ENCODE results near the gene UTRN. TPM values are rescaled to one million over a fixed set of nuclear protein-coding genes. Genes with fewer than 3 reads are reported as not detected.

UTRN gene
- total and polyA plus RNA-seq, 2 donors from 2014 or later: 8.3 to 210 TPM

DNA sequence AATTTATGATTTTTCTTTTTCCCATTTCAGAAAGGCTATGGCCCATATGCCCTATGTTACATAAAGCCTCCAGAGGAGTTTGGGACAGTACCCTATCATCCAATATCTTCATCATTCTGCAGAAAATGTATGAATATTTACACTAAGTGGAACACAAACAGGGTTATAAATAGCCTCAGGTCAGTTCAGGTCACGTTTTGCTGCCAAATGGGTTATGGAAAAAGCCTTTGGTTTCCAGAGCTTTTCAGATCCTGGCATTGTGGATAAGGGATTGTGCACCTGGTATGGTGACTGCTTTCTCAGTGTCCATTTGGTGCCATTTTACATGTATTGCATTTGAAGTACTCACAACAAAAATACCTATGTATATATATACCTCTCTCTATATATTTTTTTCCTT, 29.4 kb downstream of the UTRN start:
- H3K27ac ChIP-seq (ENCODE audit: low read depth in 2 of 2, low read length in 2 of 2): peak overlapping the region; percentile 58 to 81
- H3K27me3 ChIP-seq (ENCODE audit: control insufficient read depth, insufficient read depth, low read length): no peaks in the 10 kb centered on the region
- H3K4me3 ChIP-seq (ENCODE audit: low read length in 3 of 3): no peak overlapping the region
- no peak overlapping the region for H3K9ac ChIP-seq (ENCODE audit: low read length in 3 of 3)
- intact Hi-C loops (cut with DNase I): no loop called here
- TF ChIP-seq, protein P1, sequence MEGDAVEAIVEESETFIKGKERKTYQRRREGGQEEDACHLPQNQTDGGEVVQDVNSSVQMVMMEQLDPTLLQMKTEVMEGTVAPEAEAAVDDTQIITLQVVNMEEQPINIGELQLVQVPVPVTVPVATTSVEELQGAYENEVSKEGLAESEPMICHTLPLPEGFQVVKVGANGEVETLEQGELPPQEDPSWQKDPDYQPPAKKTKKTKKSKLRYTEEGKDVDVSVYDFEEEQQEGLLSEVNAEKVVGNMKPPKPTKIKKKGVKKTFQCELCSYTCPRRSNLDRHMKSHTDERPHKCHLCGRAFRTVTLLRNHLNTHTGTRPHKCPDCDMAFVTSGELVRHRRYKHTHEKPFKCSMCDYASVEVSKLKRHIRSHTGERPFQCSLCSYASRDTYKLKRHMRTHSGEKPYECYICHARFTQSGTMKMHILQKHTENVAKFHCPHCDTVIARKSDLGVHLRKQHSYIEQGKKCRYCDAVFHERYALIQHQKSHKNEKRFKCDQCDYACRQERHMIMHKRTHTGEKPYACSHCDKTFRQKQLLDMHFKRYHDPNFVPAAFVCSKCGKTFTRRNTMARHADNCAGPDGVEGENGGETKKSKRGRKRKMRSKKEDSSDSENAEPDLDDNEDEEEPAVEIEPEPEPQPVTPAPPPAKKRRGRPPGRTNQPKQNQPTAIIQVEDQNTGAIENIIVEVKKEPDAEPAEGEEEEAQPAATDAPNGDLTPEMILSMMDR (IDR thresholded peaks at IDR 0.05; ENCODE audit: borderline replicate concordance, extremely low read depth, insufficient read depth): no peak
- FAIRE-seq: no peak
- H3K9me3 ChIP-seq (ENCODE audit: control insufficient read depth in 2 of 3, insufficient read depth in 1 of 3, low read length in 3 of 3): no peaks in the 10 kb centered on the region
- peaks cover 8 to 24% (median 9%) of the 10 kb centered on the region in 3 donors for H3K4me1 ChIP-seq (ENCODE audit: control insufficient read depth in 2 of 3, insufficient read depth in 2 of 3, low read depth in 1 of 3, low read length in 3 of 3)
- peaks cover 0 to 2% (median 0%) of the 10 kb centered on the region in 3 donors for H3K36me3 ChIP-seq (ENCODE audit: control insufficient read depth in 2 of 3, insufficient read depth in 3 of 3, low read length in 3 of 3)
- DNase-seq: peak in 1 of 5 donors; percentile 26

DNA sequence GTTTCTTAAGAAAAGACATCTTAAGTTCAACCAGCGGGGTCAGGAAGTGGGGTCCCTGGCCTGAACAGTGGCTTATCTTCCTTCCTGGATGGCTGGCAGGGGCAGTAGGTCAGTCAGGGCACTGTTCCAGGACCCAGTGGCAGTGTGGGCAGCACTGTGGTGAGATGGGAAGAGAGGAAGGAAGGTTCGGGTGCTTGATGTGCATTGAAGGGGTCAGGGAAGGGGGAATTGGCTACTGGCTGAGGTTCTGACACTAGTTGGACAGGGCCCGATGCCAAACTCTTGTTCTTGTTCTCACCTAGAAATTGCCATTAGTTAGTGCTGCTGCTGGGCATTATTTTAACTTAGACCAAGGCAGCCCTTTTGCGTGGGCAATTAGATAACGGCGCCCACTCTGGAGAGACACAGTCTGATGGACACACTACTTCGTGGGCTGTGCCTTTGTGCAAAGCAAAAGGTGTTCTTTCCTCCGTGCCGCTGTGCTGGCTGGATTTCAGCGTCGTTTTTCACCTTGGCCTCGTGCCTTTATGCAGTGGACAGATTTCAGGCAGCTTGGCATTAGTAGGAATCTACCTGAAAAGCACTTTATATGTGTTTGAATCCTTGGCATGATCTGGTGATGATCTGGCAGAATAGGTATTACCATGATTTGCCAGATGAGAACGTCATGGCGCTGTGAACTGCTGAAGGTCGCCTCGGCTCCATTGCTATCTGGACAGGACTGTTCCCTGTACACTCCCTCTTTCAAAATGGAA, 30.3 kb downstream of the UTRN start:
- H3K9me3 ChIP-seq (ENCODE audit: control insufficient read depth in 2 of 3, insufficient read depth in 1 of 3, low read length in 3 of 3): no peaks in the 10 kb centered on the region
- TF ChIP-seq, protein P1 (IDR thresholded peaks at IDR 0.05; ENCODE audit: borderline replicate concordance, extremely low read depth, insufficient read depth): no peak
- peak overlapping the region in 1 of 3 donors; percentile 15 for H3K9ac ChIP-seq (ENCODE audit: low read length in 3 of 3)
- DNase-seq: peak in 2 of 5 donors; percentile 40 to 78
- H3K4me1 ChIP-seq (ENCODE audit: control insufficient read depth in 2 of 3, insufficient read depth in 2 of 3, low read depth in 1 of 3, low read length in 3 of 3): peaks cover 8 to 24% (median 9%) of the 10 kb centered on the region in 3 donors
- peak overlapping the region; percentile 77 to 82 for H3K27ac ChIP-seq (ENCODE audit: low read depth in 2 of 2, low read length in 2 of 2)
- no peaks in the 10 kb centered on the region for H3K36me3 ChIP-seq (ENCODE audit: control insufficient read depth in 2 of 3, insufficient read depth in 3 of 3, low read length in 3 of 3)
- H3K27me3 ChIP-seq (ENCODE audit: control insufficient read depth, insufficient read depth, low read length): no peaks in the 10 kb centered on the region
- intact Hi-C loops (cut with DNase I): no loop called here
- H3K4me3 ChIP-seq (ENCODE audit: low read length in 3 of 3): no peak overlapping the region
- FAIRE-seq: no peak

DNA sequence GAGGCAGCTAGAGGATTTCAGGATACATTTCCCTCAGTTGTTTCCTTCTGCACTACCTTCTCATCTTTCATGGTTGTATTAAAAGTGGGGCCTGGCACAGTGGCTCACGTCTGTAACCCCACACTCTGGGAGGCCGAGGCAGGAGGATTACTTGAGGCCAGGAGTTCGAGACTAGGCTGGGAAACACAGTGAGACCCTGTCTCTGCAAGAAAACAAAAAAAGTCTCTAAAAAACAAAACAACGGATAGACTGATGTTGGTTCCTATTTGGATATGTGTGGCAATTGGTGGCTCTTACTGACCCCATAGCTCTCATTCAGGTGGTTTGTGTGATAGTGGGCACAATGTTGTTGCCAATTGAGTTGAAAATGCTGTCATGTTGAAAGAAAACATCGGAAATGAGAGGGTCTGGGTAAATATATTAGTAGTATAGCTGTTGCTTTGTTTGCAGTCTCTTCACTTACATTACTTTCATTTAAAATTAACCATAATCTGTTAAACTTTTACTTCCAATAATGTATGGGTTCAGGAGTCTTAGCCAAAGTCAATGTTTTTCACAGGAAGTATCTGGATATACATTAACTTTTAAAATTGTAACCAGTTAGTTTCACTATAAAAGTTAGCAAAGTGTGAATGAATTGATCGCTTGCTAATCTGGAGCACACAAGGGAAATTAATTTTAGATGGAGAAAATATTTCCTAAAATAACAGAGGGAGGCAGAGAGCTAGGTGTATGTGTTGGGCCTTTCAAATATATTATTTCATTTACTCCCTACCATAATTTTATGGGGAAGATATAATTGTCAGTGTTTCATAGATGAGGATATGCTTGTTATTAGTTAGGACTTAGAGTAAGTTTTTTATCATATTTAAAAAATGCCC, 31.1 kb downstream of the UTRN start:
- H3K27ac ChIP-seq (ENCODE audit: low read depth in 2 of 2, low read length in 2 of 2): peak overlapping the region in 1 of 2 donors; percentile 82
- TF ChIP-seq, protein P1 (IDR thresholded peaks at IDR 0.05; ENCODE audit: borderline replicate concordance, extremely low read depth, insufficient read depth): no peak
- intact Hi-C loops (cut with DNase I): no loop called here
- DNase-seq: peak in 2 of 5 donors; percentile 58 to 78
- H3K4me1 ChIP-seq (ENCODE audit: control insufficient read depth in 2 of 3, insufficient read depth in 2 of 3, low read depth in 1 of 3, low read length in 3 of 3): peaks cover 8 to 24% (median 9%) of the 10 kb centered on the region in 3 donors
- H3K9me3 ChIP-seq (ENCODE audit: control insufficient read depth in 2 of 3, insufficient read depth in 1 of 3, low read length in 3 of 3): no peaks in the 10 kb centered on the region
- H3K36me3 ChIP-seq (ENCODE audit: control insufficient read depth in 2 of 3, insufficient read depth in 3 of 3, low read length in 3 of 3): no peaks in the 10 kb centered on the region
- no peaks in the 10 kb centered on the region for H3K27me3 ChIP-seq (ENCODE audit: control insufficient read depth, insufficient read depth, low read length)
- FAIRE-seq: no peak
- peak overlapping the region in 1 of 3 donors; percentile 15 for H3K9ac ChIP-seq (ENCODE audit: low read length in 3 of 3)
- H3K4me3 ChIP-seq (ENCODE audit: low read length in 3 of 3): no peak overlapping the region

All from kidney (tissue), 14 donors.